NCI-H69 (cell line): ENCODE measurements around the gene ARHGAP26.

ENCODE experiments used
- DNase-seq: peaks from one replicate; lab custom pipeline; 2025; lab: John Stamatoyannopoulos, UW

ARHGAP26 gene

GRCh38 chr5:143037708-143038107 is 267.5 kb downstream of the ARHGAP26 start:
- peak; percentile 28 for DNase-seq

- DNase-seq, result peak; percentile 31
These were observed 270.4 kb downstream of the ARHGAP26 start for GRCh38 chr5:143040622-143041021.

GRCh38 chr5:143041461-143041860 is 271.3 kb downstream of the ARHGAP26 start:
- DNase-seq, result peak; percentile 61

GRCh38 chr5:143041972-143042770 is 272.0 kb downstream of the ARHGAP26 start:
- DNase-seq, result peak; percentile 82

GRCh38 chr5:143044265-143044664 is 274.1 kb downstream of the ARHGAP26 start:
- no peak for DNase-seq

GRCh38 chr5:143045062-143045461 is 274.9 kb downstream of the ARHGAP26 start:
- DNase-seq, result no peak

GRCh38 chr5:143046314-143046713 is 276.1 kb downstream of the ARHGAP26 start:
- DNase-seq, result no peak

GRCh38 chr5:143047091-143047490 is 276.9 kb downstream of the ARHGAP26 start:
- DNase-seq, result no peak

GRCh38 chr5:143050183-143050582 is 280.0 kb downstream of the ARHGAP26 start:
- no peak for DNase-seq

- DNase-seq, result peak; percentile 93
These were observed 281.3 kb downstream of the ARHGAP26 start for GRCh38 chr5:143051244-143052058.

- DNase-seq, result peak; percentile 38
These were observed 282.9 kb downstream of the ARHGAP26 start for GRCh38 chr5:143052967-143053682.

GRCh38 chr5:143053780-143054179 is 283.6 kb downstream of the ARHGAP26 start:
- DNase-seq, result no peak

- peak; percentile 72 for DNase-seq
These were observed 284.3 kb downstream of the ARHGAP26 start for GRCh38 chr5:143054480-143054941.

- DNase-seq, result no peak
These were observed 285.6 kb downstream of the ARHGAP26 start for GRCh38 chr5:143055596-143056338.

- no peak for DNase-seq
These were observed 286.1 kb downstream of the ARHGAP26 start for GRCh38 chr5:143056339-143056704.

GRCh38 chr5:143056792-143057579 is 286.8 kb downstream of the ARHGAP26 start:
- no peak for DNase-seq

GRCh38 chr5:143057580-143057999 is 287.4 kb downstream of the ARHGAP26 start:
- DNase-seq, result no peak

GRCh38 chr5:143059355-143059754 is 289.2 kb downstream of the ARHGAP26 start:
- DNase-seq, result no peak

GRCh38 chr5:143059976-143060765 is 290.0 kb downstream of the ARHGAP26 start:
- DNase-seq, result no peak
